GM18526 (cell line): ENCODE results near the gene STOML3.

Source experiments
- POLR2A ChIP-seq: IDR thresholded peaks from 3 replicates; pipeline ENCODE4 v1.6.1; 2011; ENCODE audit not compliant: insufficient read length; ENCODE audit errors: extremely low read depth

Gene STOML3

GRCh38 chr13:38990693-38991092, at the start of gene STOML3:
Gene STOML3, minus strand, starts transcription at chr13:38990831. Its CDS starts 110 bp downstream, at chr13:38990721.
- no peak for TF ChIP-seq POLR2A

GRCh38 chr13:39040206-39040605, 49.6 kb upstream of the STOML3 start:
- no peak for TF ChIP-seq POLR2A

- TF ChIP-seq POLR2A, result no peak
Measured at GRCh38 chr13:39039041-39039440, 48.4 kb upstream of the STOML3 start.

GRCh38 chr13:39038569-39039030, 48.0 kb upstream of the STOML3 start:
- peak; percentile 40 for TF ChIP-seq POLR2A

GRCh38 chr13:39037880-39038568, 47.4 kb upstream of the STOML3 start, which contains the start of the genes NHLRC3 and PROSER1:
Gene NHLRC3, plus strand, starts transcription at chr13:39038456. Its CDS starts 184 bp downstream, at chr13:39038640.
Gene PROSER1, minus strand, starts transcription at chr13:39038089. Its CDS starts 847 bp downstream, at chr13:39037242.
- TF ChIP-seq POLR2A, result peak; percentile 66

GRCh38 chr13:39037410-39037879, 46.8 kb upstream of the STOML3 start:
- no peak for TF ChIP-seq POLR2A

- no peak for TF ChIP-seq POLR2A
Measured at GRCh38 chr13:39036212-39036611, 45.6 kb upstream of the STOML3 start.

GRCh38 chr13:39035799-39036198, 45.2 kb upstream of the STOML3 start:
- no peak for TF ChIP-seq POLR2A

GRCh38 chr13:39035204-39035603, 44.6 kb upstream of the STOML3 start:
- TF ChIP-seq POLR2A, result no peak

GRCh38 chr13:39034085-39034484, 43.5 kb upstream of the STOML3 start:
- no peak for TF ChIP-seq POLR2A

- TF ChIP-seq POLR2A, result no peak
Measured at GRCh38 chr13:39032150-39032549, 41.5 kb upstream of the STOML3 start.

GRCh38 chr13:39025433-39025839, 34.8 kb upstream of the STOML3 start:
- no peak for TF ChIP-seq POLR2A

GRCh38 chr13:39023761-39024160, 33.1 kb upstream of the STOML3 start:
- no peak for TF ChIP-seq POLR2A

- no peak for TF ChIP-seq POLR2A
Measured at GRCh38 chr13:39023316-39023715, 32.7 kb upstream of the STOML3 start.

GRCh38 chr13:39020853-39021462, 30.3 kb upstream of the STOML3 start:
- TF ChIP-seq POLR2A, result no peak

GRCh38 chr13:39016787-39017186, 26.2 kb upstream of the STOML3 start:
- TF ChIP-seq POLR2A, result no peak

- TF ChIP-seq POLR2A, result no peak
Measured at GRCh38 chr13:39016087-39016486, 25.5 kb upstream of the STOML3 start.

- TF ChIP-seq POLR2A, result no peak
Measured at GRCh38 chr13:39013462-39013861, 22.8 kb upstream of the STOML3 start.
